Mammary epithelial cell (primary cell): ENCODE results near the gene ADGRV1.

ENCODE experiments used
- EZH2 ChIP-seq: IDR thresholded peaks from 2 replicates; pipeline ENCODE4 v1.6.1; 2012; ENCODE audit warnings: low read length, inconsistent platforms, borderline replicate concordance
- TF ChIP-seq, protein P1 (sequence below), 2 donors: IDR thresholded peaks in 1 of 2; conservative IDR thresholded peaks in 1 of 2; 2 replicates each; pipeline ENCODE4 v1.5.1; 2011 to 2012; ENCODE audit warnings: inconsistent platforms in 2 of 2, low read length in 2 of 2, mild to moderate bottlenecking in 2 of 2, control low read depth in 1 of 2, low read depth in 1 of 2; ENCODE audit not compliant: insufficient read depth in 1 of 2; ENCODE audit errors: extremely low read depth in 1 of 2

DNA sequence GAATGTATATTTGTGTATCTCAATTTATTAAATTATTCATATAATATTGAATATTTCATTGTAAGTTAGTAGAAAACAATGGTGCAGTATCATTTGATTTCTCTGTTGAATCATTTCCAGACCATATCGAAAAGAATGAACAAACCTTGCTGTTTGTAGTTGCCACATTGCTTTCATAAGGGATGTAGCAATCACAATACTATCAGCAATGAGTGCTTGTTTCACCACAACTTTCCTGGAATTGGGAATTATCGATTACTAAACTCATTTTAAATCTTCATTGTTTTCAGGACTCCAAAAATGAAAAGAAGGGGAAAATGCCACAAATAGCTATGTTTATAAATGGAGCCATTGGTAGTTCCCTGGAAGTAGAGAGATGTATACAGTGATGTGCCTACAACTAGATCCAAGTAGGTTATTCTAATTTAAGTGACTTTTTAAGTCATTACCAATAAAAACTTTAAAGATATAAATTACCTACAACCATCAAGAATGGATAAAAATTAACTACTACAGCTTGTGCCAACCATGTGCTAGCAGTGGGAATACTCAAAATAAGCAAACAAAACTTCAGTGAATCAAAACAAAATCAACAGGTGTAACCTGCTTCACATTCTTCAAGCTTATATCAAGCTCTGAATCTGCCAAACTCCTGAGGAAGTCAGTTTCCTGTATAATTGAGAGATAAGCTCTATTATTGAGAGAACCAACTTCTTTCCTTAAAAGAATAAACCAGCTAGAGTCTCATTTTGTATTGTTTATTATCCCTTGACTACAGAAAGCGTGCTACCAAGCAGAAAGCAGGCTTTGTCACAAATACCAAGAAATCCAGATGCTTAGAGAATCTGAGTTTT is 358.6 kb downstream of the ADGRV1 start:
- TF ChIP-seq, protein P1, sequence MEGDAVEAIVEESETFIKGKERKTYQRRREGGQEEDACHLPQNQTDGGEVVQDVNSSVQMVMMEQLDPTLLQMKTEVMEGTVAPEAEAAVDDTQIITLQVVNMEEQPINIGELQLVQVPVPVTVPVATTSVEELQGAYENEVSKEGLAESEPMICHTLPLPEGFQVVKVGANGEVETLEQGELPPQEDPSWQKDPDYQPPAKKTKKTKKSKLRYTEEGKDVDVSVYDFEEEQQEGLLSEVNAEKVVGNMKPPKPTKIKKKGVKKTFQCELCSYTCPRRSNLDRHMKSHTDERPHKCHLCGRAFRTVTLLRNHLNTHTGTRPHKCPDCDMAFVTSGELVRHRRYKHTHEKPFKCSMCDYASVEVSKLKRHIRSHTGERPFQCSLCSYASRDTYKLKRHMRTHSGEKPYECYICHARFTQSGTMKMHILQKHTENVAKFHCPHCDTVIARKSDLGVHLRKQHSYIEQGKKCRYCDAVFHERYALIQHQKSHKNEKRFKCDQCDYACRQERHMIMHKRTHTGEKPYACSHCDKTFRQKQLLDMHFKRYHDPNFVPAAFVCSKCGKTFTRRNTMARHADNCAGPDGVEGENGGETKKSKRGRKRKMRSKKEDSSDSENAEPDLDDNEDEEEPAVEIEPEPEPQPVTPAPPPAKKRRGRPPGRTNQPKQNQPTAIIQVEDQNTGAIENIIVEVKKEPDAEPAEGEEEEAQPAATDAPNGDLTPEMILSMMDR (conservative IDR thresholded peaks at IDR 0.05 in 1 of 2, IDR thresholded peaks at IDR 0.05 in 1 of 2; ENCODE audit: extremely low read depth in 1 of 2, insufficient read depth in 1 of 2, low read depth in 1 of 2, low read length in 2 of 2), result no peak
- TF ChIP-seq EZH2, result no peak
